GM12873 (cell line): ENCODE results near the gene NAXE.

Source experiments
- TF ChIP-seq, protein P1 (sequence below): IDR thresholded peaks from 2 replicates; pipeline ENCODE4 v1.5.1; 2012; ENCODE audit warnings: low read depth, mild to moderate bottlenecking, moderate library complexity, low read length, control low read depth; ENCODE audit not compliant: insufficient read depth; ENCODE audit errors: missing control alignments

Gene NAXE

GRCh38 chr1:156596426-156596825, 4.8 kb downstream of the NAXE start:
- TF ChIP-seq, protein P1, sequence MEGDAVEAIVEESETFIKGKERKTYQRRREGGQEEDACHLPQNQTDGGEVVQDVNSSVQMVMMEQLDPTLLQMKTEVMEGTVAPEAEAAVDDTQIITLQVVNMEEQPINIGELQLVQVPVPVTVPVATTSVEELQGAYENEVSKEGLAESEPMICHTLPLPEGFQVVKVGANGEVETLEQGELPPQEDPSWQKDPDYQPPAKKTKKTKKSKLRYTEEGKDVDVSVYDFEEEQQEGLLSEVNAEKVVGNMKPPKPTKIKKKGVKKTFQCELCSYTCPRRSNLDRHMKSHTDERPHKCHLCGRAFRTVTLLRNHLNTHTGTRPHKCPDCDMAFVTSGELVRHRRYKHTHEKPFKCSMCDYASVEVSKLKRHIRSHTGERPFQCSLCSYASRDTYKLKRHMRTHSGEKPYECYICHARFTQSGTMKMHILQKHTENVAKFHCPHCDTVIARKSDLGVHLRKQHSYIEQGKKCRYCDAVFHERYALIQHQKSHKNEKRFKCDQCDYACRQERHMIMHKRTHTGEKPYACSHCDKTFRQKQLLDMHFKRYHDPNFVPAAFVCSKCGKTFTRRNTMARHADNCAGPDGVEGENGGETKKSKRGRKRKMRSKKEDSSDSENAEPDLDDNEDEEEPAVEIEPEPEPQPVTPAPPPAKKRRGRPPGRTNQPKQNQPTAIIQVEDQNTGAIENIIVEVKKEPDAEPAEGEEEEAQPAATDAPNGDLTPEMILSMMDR: no peak

DNA sequence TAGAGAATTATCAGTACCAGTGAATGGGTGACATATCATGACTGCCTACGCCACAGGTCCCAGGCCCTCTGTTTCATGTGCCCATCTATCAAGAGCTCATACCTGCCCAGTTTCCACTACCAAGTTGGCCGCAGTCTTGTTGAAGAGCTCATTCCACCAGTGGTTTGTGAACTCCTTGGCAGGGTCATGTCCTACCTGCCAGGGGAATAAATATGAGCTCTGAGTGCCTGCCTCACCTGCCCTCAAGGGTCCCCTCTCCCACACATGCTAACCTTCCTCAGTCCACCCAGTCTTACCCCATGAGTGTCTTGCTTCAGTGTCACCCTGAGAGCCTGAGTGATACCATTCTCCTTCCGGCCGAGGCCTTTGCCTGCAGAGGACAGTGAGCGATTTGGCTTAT, 6.5 kb downstream of the NAXE start:
- TF ChIP-seq, protein P1: no peak

DNA sequence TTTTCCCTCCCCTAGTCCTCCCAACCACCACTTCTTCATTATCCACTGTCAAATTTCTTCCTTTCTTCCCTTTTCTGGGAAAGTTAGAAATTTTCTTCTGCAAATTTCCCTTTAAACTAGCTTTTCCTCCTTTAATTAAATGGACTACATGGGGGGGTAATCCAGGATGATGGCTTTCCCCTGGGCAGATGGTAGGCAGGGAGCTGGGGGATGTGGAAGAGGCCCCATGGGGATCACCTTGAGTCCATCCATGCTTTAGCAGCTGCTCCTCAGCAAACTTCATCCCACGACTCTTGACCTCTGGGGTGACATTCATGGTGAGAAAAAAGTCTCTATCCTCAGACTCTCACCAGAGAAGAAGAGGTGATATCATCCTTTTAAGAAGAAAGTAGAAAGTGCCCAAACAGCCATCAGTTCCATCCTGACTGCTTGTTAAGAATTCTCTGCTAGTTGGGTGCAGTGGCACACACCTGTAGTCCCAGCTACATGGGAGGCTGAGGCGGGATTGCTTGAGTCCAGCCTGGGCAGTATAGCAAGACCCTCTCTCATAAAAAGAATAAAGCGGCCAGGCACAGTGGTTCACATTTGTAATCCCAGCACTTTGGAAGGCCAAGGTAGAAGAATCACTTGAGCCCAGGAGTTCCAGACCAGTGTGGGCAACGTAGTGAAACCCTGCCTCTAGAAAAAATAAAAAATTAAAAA, 7.3 kb downstream of the NAXE start:
- TF ChIP-seq, protein P1: no peak

- TF ChIP-seq, protein P1: peak; percentile 38
Observed at GRCh38 chr1:156599811-156600210, 8.2 kb downstream of the NAXE start.

- TF ChIP-seq, protein P1: no peak
Observed at GRCh38 chr1:156600733-156601121, 9.2 kb downstream of the NAXE start.

GRCh38 chr1:156601122-156601830, 9.7 kb downstream of the NAXE start, which contains the start of gene GPATCH4:
Gene GPATCH4, minus strand, starts transcription at chr1:156601479.
- TF ChIP-seq, protein P1: no peak

DNA sequence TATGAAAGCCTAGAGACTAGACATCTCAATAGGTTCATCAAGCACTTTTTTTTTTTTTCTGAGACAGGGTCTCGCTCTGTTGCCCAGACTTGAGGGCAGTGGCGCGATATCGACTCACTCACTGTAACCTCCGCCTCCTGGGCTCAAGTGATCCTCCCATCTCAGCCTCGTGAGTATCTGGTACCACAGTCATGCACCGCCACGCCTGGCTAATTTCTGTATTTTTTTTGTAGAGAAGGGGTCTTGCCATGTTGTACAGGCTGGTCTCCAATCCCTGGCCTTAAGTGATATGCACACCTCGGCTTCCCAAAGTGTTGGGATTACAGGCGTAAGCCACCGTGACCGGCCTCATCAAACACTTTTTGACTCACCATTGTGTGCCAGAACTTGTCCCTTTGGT, 10.3 kb downstream of the NAXE start:
- TF ChIP-seq, protein P1: no peak
